GM12878 (cell line): Measurements from ENCODE around the gene CACHD1. TPM values are rescaled to one million over a fixed set of nuclear protein-coding genes. Genes with fewer than 3 reads are reported as not detected.

ENCODE experiments used
- ATAC-seq: fragments of 200-7000 bp; cut with Tn5 transposase; 3 replicates; pipeline ENCODE4 v1.9.1; 2020; ENCODE audit warnings: mild to moderate bottlenecking, moderate library complexity
- BruUV-seq: library from RNA; stranded (reverse); fragments of 400-500 nt; replicated peaks from 2 replicates; lab custom pipeline; 2021; lab: Mats Ljungman, UMichigan
- CTCF ChIA-PET: fragments of 300-600 bp; sonication (Branson Sonifier 250); formaldehyde crosslinking; extraction: SDS; loops from one replicate; lab custom pipeline; 2021; ENCODE audit warnings: inconsistent platforms; lab: Yijun Ruan, JAX
- POLR2A ChIA-PET: fragments of 350-600 bp; formaldehyde crosslinking; extraction: SDS; loops from one replicate; lab custom pipeline; 2021; ENCODE audit warnings: inconsistent platforms; lab: Charles Lee
- RAD21 ChIA-PET: fragments of 300-600 bp; sonication (Branson Sonifier 250); formaldehyde crosslinking; loops from one replicate; lab custom pipeline; 2023; ENCODE audit warnings: antibody characterized with exemption; ENCODE audit not compliant: unreplicated experiment; lab: Charles Lee
- SMC1A ChIA-PET: fragments of 300-600 bp; sonication (Branson Sonifier 250); formaldehyde crosslinking; loops from one replicate; lab custom pipeline; 2023; ENCODE audit not compliant: unreplicated experiment, uncharacterized antibody; lab: Charles Lee
- DNase-seq: peaks from one replicate; pipeline ENCODE4 v3.0.0-alpha.2; 2011; ENCODE audit warnings: low read depth, low spot score
- FAIRE-seq: peaks from 3 replicates; lab custom pipeline; 2011; peaks lifted over from hg19 to GRCh38; lab: Jason Lieb, UNC
- H2AFZ ChIP-seq: 2 replicates; pipeline ENCODE4 v1.6.0; 2011; ENCODE audit warnings: low read depth, low read length, control low read depth; ENCODE audit not compliant: control insufficient read depth
- H3K27ac ChIP-seq: 2 replicates; pipeline ENCODE4 v1.5.1; 2011; ENCODE audit warnings: control low read depth; ENCODE audit not compliant: control insufficient read depth, insufficient read depth
- H3K27me3 ChIP-seq, 2 experiments: replicated peaks in 1 of 2; 2 replicates each; pipeline versions ENCODE4 v1.6.0 to v1.6.1; 2011; ENCODE audit warnings: low read length in 1 of 2; ENCODE audit not compliant: control insufficient read depth in 2 of 2, insufficient read depth in 2 of 2
- H3K36me3 ChIP-seq, 2 experiments: 2 replicates each; pipeline ENCODE4 v1.5.1; 2011; ENCODE audit warnings: low read length in 1 of 2; ENCODE audit not compliant: control insufficient read depth in 2 of 2, insufficient read depth in 2 of 2
- H3K4me1 ChIP-seq: 2 replicates; pipeline ENCODE4 v1.6.1; 2011; ENCODE audit warnings: mild to moderate bottlenecking, low read length, moderate library complexity, mixed read lengths; ENCODE audit not compliant: control insufficient read depth, insufficient read depth
- H3K4me2 ChIP-seq: 2 replicates; pipeline ENCODE4 v1.6.0; 2011; ENCODE audit warnings: control low read depth; ENCODE audit not compliant: control insufficient read depth, insufficient read depth
- H3K4me3 ChIP-seq: fragments of 200-600 bp; sonication (generic); 2 replicates; pipeline ENCODE4 v1.5.1; 2016
- H3K79me2 ChIP-seq: 2 replicates; pipeline ENCODE4 v1.6.0; 2011; ENCODE audit warnings: low read length; ENCODE audit not compliant: control insufficient read depth, insufficient read depth
- H3K9ac ChIP-seq: 2 replicates; pipeline ENCODE4 v1.8.0; 2011; ENCODE audit warnings: low read length, control low read depth, mixed read lengths; ENCODE audit not compliant: control insufficient read depth, insufficient read depth
- H3K9me3 ChIP-seq: replicated peaks from 3 replicates; pipeline ENCODE4 v1.5.1; 2011; ENCODE audit warnings: mild to moderate bottlenecking, low read length; ENCODE audit not compliant: control insufficient read depth, insufficient read depth
- H4K20me1 ChIP-seq: 2 replicates; pipeline ENCODE4 v1.6.0; 2011; ENCODE audit not compliant: control insufficient read depth, insufficient read depth
- BRCA1 ChIP-seq: IDR thresholded peaks from 2 replicates; pipeline ENCODE4 v1.6.1; 2011; ENCODE audit warnings: low read depth, low read length, improper control_type of control experiment
- MEF2B ChIP-seq: fragments of 450-650 bp; IDR thresholded peaks from 2 replicates; pipeline ENCODE4 v1.6.1; 2018; ENCODE audit warnings: mild to moderate bottlenecking, moderate library complexity; ENCODE audit not compliant: partially characterized antibody, poor library complexity, severe bottlenecking
- PAX5 ChIP-seq: IDR thresholded peaks from 2 replicates; pipeline ENCODE4 v1.6.1; 2011; ENCODE audit warnings: low read depth, low read length, borderline replicate concordance
- RBBP5 ChIP-seq: fragments of 200-600 bp; sonication (generic); conservative IDR thresholded peaks from 2 replicates; pipeline ENCODE4 v1.6.1; 2016
- WGBS: methylation state at CpG from one replicate; pipeline ENCODE4 v1.1.6; 2016; ENCODE audit warnings: low lambda C conversion rate; ENCODE audit not compliant: insufficient replicate concordance, insufficient coverage; ENCODE audit errors: missing lambda C conversion rate; 5-methylcytosine and 5-hydroxymethylcytosine counted together
- in situ Hi-C: fragments of 300-500 bp; cut with MboI; formaldehyde crosslinking; loops from 9 replicates; pipeline ENCODE4 v1.14.3; 2018; ENCODE audit warnings: mixed read lengths
- intact Hi-C: fragments of 100-400 bp; cut with micrococcal nuclease; formaldehyde crosslinking; loops from one replicate; pipeline ENCODE4 v1.14.2; 2022; ENCODE audit not compliant: unreplicated experiment
- polyA plus RNA-seq, 11 experiments: library from polyadenylated mRNA; depleted of rRNA in 4 of 11; unstranded in 6 of 11; stranded (reverse) in 5 of 11; fragments of >200 nt; fragmentation: Nextera tagmentation in 4 of 11; fragmentation: Illumina TruSeq in 1 of 11; extraction: Ambion mirVana in 4 of 11; extraction: Trizol in 1 of 11; gene quantifications; 1 replicate in 1 of 11; 2 replicates in 10 of 11; pipeline versions ENCODE4 v1.2.1 to v1.2.3, GENCODE V29; 2011 to 2016; ENCODE audit warnings: inconsistent platforms in 2 of 11, missing spikeins in 2 of 11, low read depth in 1 of 11
- total RNA-seq, 4 experiments: library from RNA; depleted of rRNA in 3 of 4; stranded (reverse); fragments of >200 nt in 3 of 4; fragmentation: Illumina TruSeq in 1 of 4; extraction: Trizol in 1 of 4; gene quantifications; 2 replicates each; pipeline versions ENCODE4 v1.2.1 to v1.2.3, GENCODE V29; 2013 to 2021
- TF ChIP-seq, protein P1 (sequence below): fragments of 150-350 bp; IDR thresholded peaks from 2 replicates; pipeline ENCODE4 v1.6.1; 2014; ENCODE audit warnings: mild to moderate bottlenecking, low read depth, low read length

CACHD1 gene
- total and polyA plus RNA-seq, 10 of the 15 experiments (the other 5 are each of a cell fraction or from before 2014, with no cell fraction given): 0.03 TPM; not detected in 9

GRCh38 chr1:64676386-64676785 is 206.5 kb downstream of the CACHD1 start:
- Histone ChIP-seq H4K20me1 (no peaks in the 10 kb centered on the region), H3K9me3 (no peaks in the 10 kb centered on the region), H3K36me3 (no peaks in the 10 kb centered on the region)
- WGBS: 50% methylated on average over 4 of the region's 4 CpGs
- no peak for ATAC-seq
- ChIA-PET POLR2A (no interaction called here), RAD21 (interaction anchor here (2.2 kb wide), 1 partner anchor 407 kb away, joined by 10 read pairs; no protein-coding TSS in a partner anchor)
- TF ChIP-seq RBBP5 (no peak), PAX5 (no peak), MEF2B (no peak)
- TF ChIP-seq, all 136 proteins: peak for 0
- no peak overlapping the region for H3K4me2 ChIP-seq
- FAIRE-seq: no peak
- intact Hi-C loops: no loop called here
- no peaks in the 10 kb centered on the region for H3K27me3 ChIP-seq
- H3K9ac ChIP-seq: no peak overlapping the region
- H3K4me1 ChIP-seq: no peaks in the 10 kb centered on the region
- in situ Hi-C loops: loop anchor here (25.0 kb wide), 1 partner anchor 361 kb away; no protein-coding TSS in a partner anchor
- H3K4me3 ChIP-seq: no peak overlapping the region
- SMC1A ChIA-PET: interaction anchor here (0.5 to 0.8 kb wide), 2 partner anchors 9 to 1352 kb away, joined by 3 read pairs; no protein-coding TSS in a partner anchor
- BruUV-seq: no TSS peak
- no peak overlapping the region for H3K27ac ChIP-seq
- CTCF ChIA-PET: interaction anchor here (0.5 to 5.2 kb wide), 9 partner anchors 12 to 407 kb away, joined by 3 to 40 read pairs (median 4); no protein-coding TSS in a partner anchor
- no peak overlapping the region for H2AFZ ChIP-seq
- no peaks in the 10 kb centered on the region for H3K79me2 ChIP-seq
- DNase-seq: no peak

GRCh38 chr1:64677532-64677931 is 207.6 kb downstream of the CACHD1 start:
- CTCF ChIA-PET: interaction anchor here (1.0 to 5.2 kb wide), 6 partner anchors 8 to 408 kb away, joined by 3 to 40 read pairs (median 4); no protein-coding TSS in a partner anchor
- Histone ChIP-seq H3K27ac (no peak overlapping the region), H2AFZ (no peak overlapping the region), H3K9ac (no peak overlapping the region), H3K4me2 (no peak overlapping the region), H3K36me3 (no peaks in the 10 kb centered on the region), H3K4me1 (no peaks in the 10 kb centered on the region), H4K20me1 (no peaks in the 10 kb centered on the region), H3K27me3 (no peaks in the 10 kb centered on the region), H3K4me3 (no peak overlapping the region), H3K9me3 (no peaks in the 10 kb centered on the region), H3K79me2 (no peaks in the 10 kb centered on the region)
- WGBS: 0% methylated on average over 1 of the region's 1 CpG
- intact Hi-C loops (no loop called here), in situ Hi-C loops (loop anchor here (25.0 kb wide), 1 partner anchor 360 kb away; no protein-coding TSS in a partner anchor)
- POLR2A ChIA-PET: interaction anchor here (0.6 kb wide), 1 partner anchor 409 kb away, joined by 3 read pairs; no protein-coding TSS in a partner anchor
- RAD21 ChIA-PET: interaction anchor here (2.2 kb wide), 1 partner anchor 408 kb away, joined by 10 read pairs; no protein-coding TSS in a partner anchor
- no peak for TF ChIP-seq BRCA1
- TF ChIP-seq, protein P1, sequence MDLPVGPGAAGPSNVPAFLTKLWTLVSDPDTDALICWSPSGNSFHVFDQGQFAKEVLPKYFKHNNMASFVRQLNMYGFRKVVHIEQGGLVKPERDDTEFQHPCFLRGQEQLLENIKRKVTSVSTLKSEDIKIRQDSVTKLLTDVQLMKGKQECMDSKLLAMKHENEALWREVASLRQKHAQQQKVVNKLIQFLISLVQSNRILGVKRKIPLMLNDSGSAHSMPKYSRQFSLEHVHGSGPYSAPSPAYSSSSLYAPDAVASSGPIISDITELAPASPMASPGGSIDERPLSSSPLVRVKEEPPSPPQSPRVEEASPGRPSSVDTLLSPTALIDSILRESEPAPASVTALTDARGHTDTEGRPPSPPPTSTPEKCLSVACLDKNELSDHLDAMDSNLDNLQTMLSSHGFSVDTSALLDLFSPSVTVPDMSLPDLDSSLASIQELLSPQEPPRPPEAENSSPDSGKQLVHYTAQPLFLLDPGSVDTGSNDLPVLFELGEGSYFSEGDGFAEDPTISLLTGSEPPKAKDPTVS: no peak
- no TSS peak for BruUV-seq
- DNase-seq (no peak), ATAC-seq (no peak), FAIRE-seq (no peak)
- SMC1A ChIA-PET: no interaction called here
